ENCODE results near the gene ATP13A1.

ATP13A1 gene

DNA sequence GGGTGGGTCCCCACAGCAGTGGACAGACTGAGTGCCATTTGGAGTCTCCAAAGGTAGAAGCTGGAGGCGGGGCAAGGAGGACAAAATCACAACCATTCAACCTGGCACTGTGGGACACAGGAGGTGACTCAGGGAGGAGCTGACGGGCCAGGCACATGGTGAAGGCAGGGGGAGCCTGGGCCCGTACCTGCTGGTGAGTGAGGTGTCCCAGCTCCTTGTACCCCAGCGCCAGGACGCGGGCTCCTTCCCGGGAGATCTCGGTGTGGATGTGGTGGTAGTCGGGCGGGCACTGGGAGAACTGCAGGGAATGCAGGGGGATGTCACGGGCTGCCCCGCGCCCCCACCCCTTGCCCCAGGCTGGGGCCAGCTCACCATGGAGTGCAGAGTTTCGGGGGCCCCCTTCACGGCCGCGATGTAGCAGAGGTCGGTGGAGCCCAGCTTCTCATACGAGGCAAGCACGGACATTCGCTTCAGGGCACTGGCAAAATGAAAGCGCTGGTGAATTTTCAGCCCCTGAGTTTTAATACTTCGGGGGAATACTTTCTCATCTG, 9.8 kb downstream of the ATP13A1 start:
- no peak overlapping the region for H3K4me3 ChIP-seq (ENCODE audit: low read length)
- no CpG with 5 or more reads among the region's 23 CpGs for WGBS (ENCODE audit: insufficient coverage, insufficient read length)
- peaks cover 75% of the 10 kb centered on the region for H3K36me3 ChIP-seq (ENCODE audit: control insufficient read depth, insufficient read depth, low read length)
- DNase-seq (ENCODE audit: low read depth, low spot score), result no peak
- no peaks in the 10 kb centered on the region for H3K9me3 ChIP-seq (ENCODE audit: control insufficient read depth, insufficient read depth, low read length)
- no peaks in the 10 kb centered on the region for H3K27me3 ChIP-seq (ENCODE audit: control insufficient read depth, insufficient read depth, low read length)
- H3K27ac ChIP-seq (ENCODE audit: low read length), result no peak overlapping the region
- no peaks in the 10 kb centered on the region for H3K4me1 ChIP-seq (ENCODE audit: control insufficient read depth, insufficient read depth, low read length)

DNA sequence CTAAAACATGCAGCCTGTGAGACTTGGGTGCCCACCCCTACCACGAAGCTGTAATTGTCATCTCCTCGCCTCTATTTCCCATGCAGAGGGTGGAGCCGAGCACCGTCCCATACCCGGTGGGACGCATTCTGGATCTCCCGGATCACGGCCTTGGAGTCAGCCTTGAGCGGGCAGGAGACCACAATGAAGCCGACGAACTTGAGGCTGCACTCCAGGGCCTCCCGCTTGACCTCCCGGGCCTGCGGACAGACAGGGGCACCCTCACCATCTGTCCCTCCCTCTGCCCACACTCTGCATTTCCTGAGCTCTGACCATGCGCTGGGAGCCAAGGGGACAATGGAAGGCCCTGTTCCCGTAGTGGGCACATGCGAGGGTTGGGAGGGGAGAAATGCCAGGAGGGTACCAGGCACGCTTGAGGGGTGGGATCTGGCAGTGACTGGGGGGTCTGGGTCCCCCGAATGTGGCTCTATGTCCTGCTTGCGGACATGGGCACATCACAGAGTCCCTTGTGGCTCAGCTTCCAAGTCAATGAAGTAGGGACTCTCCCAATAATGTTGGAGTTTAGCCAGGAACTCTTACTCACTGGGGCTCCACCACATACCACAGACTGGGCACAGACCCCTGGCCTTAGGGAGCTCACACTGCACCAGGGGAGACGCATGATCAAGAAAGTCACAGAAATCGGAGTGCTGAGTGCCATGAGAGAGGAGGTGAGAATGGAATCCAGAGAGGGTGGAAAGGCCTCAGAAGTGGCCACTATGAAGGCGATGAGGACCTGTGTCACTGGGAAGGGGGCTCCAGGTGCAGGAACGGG, 10.8 kb downstream of the ATP13A1 start:
- no CpG with 5 or more reads among the region's 24 CpGs for WGBS (ENCODE audit: insufficient coverage, insufficient read length)

GRCh38 chr19:19651076-19651475, 12.4 kb downstream of the ATP13A1 start:
- Histone ChIP-seq H3K4me1 (ENCODE audit: control insufficient read depth, insufficient read depth, low read length) (no peaks in the 10 kb centered on the region), H3K27me3 (ENCODE audit: control insufficient read depth, insufficient read depth, low read length) (no peaks in the 10 kb centered on the region), H3K4me3 (ENCODE audit: low read length) (no peak overlapping the region), H3K36me3 (ENCODE audit: control insufficient read depth, insufficient read depth, low read length) (peaks cover 73% of the 10 kb centered on the region), H3K9me3 (ENCODE audit: control insufficient read depth, insufficient read depth, low read length) (no peaks in the 10 kb centered on the region), H3K27ac (ENCODE audit: low read length) (no peak overlapping the region)
- WGBS (ENCODE audit: insufficient coverage, insufficient read length), result no CpG with 5 or more reads among the region's 13 CpGs
- no peak for DNase-seq (ENCODE audit: low read depth, low spot score)

More for the DNA sequence above, 10.8 kb downstream of the ATP13A1 start:
- Histone ChIP-seq H3K4me3 (ENCODE audit: low read length) (no peak overlapping the region), H3K27me3 (ENCODE audit: control insufficient read depth, insufficient read depth, low read length) (no peaks in the 10 kb centered on the region), H3K9me3 (ENCODE audit: control insufficient read depth, insufficient read depth, low read length) (no peaks in the 10 kb centered on the region), H3K27ac (ENCODE audit: low read length) (no peak overlapping the region), H3K4me1 (ENCODE audit: control insufficient read depth, insufficient read depth, low read length) (no peaks in the 10 kb centered on the region), H3K36me3 (ENCODE audit: control insufficient read depth, insufficient read depth, low read length) (peaks cover 73% of the 10 kb centered on the region)
- no peak for DNase-seq (ENCODE audit: low read depth, low spot score)

GRCh38 chr19:19650331-19650730, 13.1 kb downstream of the ATP13A1 start:
- Histone ChIP-seq H3K9me3 (ENCODE audit: control insufficient read depth, insufficient read depth, low read length) (no peaks in the 10 kb centered on the region), H3K27me3 (ENCODE audit: control insufficient read depth, insufficient read depth, low read length) (no peaks in the 10 kb centered on the region), H3K4me1 (ENCODE audit: control insufficient read depth, insufficient read depth, low read length) (no peaks in the 10 kb centered on the region), H3K27ac (ENCODE audit: low read length) (no peak overlapping the region), H3K36me3 (ENCODE audit: control insufficient read depth, insufficient read depth, low read length) (peaks cover 72% of the 10 kb centered on the region), H3K4me3 (ENCODE audit: low read length) (no peak overlapping the region)
- WGBS (ENCODE audit: insufficient coverage, insufficient read length), result no CpG with 5 or more reads among the region's 9 CpGs
- DNase-seq (ENCODE audit: low read depth, low spot score), result no peak

DNA sequence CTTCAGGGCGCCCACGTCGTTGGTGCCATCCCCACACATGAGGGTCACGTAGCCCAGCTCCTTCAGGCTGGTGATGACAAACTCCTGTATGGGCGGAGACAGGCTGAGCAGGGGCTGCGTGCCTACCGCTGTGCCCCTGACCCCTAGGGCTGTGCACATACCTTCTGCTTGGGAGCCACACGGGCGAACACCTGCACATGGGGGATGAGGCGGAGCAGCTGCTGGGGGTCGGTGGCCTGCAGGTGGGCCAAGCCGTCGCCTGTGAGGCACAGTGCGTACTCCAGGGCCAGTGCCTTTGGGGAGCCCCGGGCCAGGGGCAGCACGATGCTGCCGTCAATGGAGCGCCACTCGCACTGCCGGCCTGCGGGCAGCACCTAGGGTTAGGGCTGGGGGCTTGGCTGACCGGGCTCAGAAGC, 13.9 kb downstream of the ATP13A1 start:
- Histone ChIP-seq H3K4me3 (ENCODE audit: low read length) (no peak overlapping the region), H3K9me3 (ENCODE audit: control insufficient read depth, insufficient read depth, low read length) (no peaks in the 10 kb centered on the region), H3K27me3 (ENCODE audit: control insufficient read depth, insufficient read depth, low read length) (no peaks in the 10 kb centered on the region), H3K4me1 (ENCODE audit: control insufficient read depth, insufficient read depth, low read length) (no peaks in the 10 kb centered on the region), H3K36me3 (ENCODE audit: control insufficient read depth, insufficient read depth, low read length) (peaks cover 71% of the 10 kb centered on the region), H3K27ac (ENCODE audit: low read length) (no peak overlapping the region)
- no CpG with 5 or more reads among the region's 22 CpGs for WGBS (ENCODE audit: insufficient coverage, insufficient read length)
- no peak for DNase-seq (ENCODE audit: low read depth, low spot score)

DNA sequence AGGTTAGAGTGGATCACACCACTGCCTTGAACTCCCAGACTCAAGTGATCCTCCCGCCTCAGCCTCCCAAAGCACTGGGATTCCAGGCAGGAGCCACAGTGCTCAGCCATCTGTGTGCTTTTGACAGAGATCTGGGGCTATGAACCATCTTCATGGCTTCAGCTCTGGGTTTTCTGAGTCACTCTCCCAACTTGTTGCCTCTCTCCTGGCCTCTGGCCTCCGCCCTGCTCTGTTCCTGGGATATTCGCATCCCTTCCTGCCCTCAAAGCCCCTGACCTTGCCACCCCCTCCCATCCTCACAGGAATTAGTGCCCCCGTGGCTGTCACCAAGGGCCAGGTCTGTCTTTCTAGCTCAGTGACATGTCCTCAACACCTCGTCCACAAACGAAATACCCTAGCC, 14.3 kb downstream of the ATP13A1 start:
- WGBS (ENCODE audit: insufficient coverage, insufficient read length), result no CpG with 5 or more reads among the region's 6 CpGs
- DNase-seq (ENCODE audit: low read depth, low spot score), result no peak
- Histone ChIP-seq H3K9me3 (ENCODE audit: control insufficient read depth, insufficient read depth, low read length) (no peaks in the 10 kb centered on the region), H3K36me3 (ENCODE audit: control insufficient read depth, insufficient read depth, low read length) (peaks cover 66% of the 10 kb centered on the region), H3K4me1 (ENCODE audit: control insufficient read depth, insufficient read depth, low read length) (no peaks in the 10 kb centered on the region), H3K4me3 (ENCODE audit: low read length) (no peak overlapping the region), H3K27ac (ENCODE audit: low read length) (no peak overlapping the region), H3K27me3 (ENCODE audit: control insufficient read depth, insufficient read depth, low read length) (no peaks in the 10 kb centered on the region)

DNA sequence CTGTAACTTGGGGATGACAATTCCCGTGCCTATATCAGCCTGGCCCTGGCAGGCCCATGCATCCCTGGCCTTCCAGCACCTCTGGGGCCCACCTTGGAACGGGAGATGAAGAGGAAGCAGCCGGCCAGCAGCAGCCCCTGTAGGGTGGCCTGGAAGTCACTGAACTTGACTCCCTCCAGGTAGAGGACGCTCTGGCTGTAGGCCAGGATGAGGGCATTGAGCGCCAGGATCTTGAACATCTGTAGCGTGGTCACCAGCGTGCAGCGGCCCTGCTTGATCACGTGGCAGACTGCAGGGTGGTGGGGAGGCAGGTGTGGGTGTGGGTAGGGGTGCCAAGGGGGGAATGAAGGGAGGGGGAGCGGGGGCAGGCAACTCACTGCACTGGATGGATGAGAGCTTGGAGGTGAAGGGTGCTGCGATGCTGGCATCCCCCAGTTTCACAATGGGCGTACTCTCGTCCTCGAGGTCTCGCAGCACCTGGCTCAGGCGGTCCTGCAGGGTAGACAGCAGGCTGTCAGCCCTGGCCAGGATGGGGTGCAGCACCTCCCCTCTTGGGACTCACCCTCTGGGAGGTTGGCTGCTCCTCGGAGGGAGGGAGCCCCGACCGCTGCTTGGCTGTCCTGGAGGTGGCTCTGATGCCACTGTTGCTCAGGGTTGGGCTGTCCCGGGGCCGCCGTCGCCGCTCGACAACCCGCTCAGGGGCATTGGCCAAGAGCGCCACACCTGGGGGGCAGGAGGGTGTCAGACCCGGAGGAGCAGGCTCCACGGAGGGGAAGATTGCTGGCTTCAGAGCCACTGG, 16.2 kb downstream of the ATP13A1 start:
- Histone ChIP-seq H3K36me3 (ENCODE audit: control insufficient read depth, insufficient read depth, low read length) (peaks cover 49% of the 10 kb centered on the region), H3K4me1 (ENCODE audit: control insufficient read depth, insufficient read depth, low read length) (peaks cover 3% of the 10 kb centered on the region), H3K9me3 (ENCODE audit: control insufficient read depth, insufficient read depth, low read length) (no peaks in the 10 kb centered on the region), H3K27me3 (ENCODE audit: control insufficient read depth, insufficient read depth, low read length) (no peaks in the 10 kb centered on the region), H3K4me3 (ENCODE audit: low read length) (no peak overlapping the region), H3K27ac (ENCODE audit: low read length) (no peak overlapping the region)
- no CpG with 5 or more reads among the region's 29 CpGs for WGBS (ENCODE audit: insufficient coverage, insufficient read length)
- DNase-seq (ENCODE audit: low read depth, low spot score), result no peak

DNA sequence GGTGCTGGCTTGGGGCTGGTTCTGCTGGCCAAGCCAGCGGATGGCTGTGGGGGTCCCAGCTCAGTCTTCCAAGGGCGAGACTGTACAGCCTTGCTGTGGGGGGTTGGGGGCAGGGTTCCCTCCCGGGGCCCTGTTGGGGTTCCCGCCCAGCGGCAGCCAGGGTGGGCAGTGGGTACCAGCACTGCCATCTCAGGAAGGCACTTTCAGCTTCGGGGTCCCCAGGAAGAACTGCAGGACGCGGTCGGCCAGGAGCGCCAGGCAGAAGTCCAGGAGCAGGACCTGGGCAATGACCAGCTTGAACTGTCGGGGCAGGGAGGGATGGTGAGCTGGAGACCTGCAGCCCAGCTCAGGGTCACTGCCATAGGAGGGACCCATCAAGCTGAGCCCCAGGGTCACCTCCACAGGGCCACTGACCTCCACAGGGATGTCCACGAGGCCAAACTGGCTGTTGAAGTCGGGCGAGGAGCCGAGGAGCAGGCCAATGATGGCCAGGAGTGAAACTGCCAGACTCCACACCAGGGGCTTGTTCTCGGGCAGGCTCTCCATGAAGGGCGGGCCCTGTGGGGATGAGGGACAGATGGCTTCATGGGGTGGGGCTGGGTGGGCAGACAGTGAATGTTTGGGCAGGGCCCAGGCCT, 18.1 kb downstream of the ATP13A1 start:
- H3K27ac ChIP-seq (ENCODE audit: low read length), result no peak overlapping the region
- no peaks in the 10 kb centered on the region for H3K9me3 ChIP-seq (ENCODE audit: control insufficient read depth, insufficient read depth, low read length)
- H3K27me3 ChIP-seq (ENCODE audit: control insufficient read depth, insufficient read depth, low read length), result no peaks in the 10 kb centered on the region
- peaks cover 33% of the 10 kb centered on the region for H3K36me3 ChIP-seq (ENCODE audit: control insufficient read depth, insufficient read depth, low read length)
- WGBS (ENCODE audit: insufficient coverage, insufficient read length), result no CpG with 5 or more reads among the region's 17 CpGs
- H3K4me1 ChIP-seq (ENCODE audit: control insufficient read depth, insufficient read depth, low read length), result peaks cover 3% of the 10 kb centered on the region
- DNase-seq (ENCODE audit: low read depth, low spot score), result no peak
- no peak overlapping the region for H3K4me3 ChIP-seq (ENCODE audit: low read length)

DNA sequence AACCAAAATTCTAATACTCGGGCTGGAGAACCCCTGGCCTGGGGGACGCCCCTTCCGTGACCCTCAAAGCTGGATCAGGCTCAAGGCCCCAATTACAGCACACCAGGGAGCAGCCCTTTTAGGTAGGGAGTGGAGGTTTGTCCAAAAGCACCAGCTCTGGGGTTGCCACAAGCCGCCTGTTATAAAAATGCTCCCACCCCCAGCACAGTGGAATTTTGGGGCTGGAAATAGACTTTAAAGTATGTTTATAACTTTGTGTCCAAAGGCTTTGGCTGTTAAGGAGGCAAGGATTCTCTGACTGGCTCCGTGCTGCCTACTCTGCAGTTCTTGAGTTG, 19.5 kb downstream of the ATP13A1 start:
- H3K4me1 ChIP-seq (ENCODE audit: control insufficient read depth, insufficient read depth, low read length), result peaks cover 3% of the 10 kb centered on the region
- no peak overlapping the region for H3K4me3 ChIP-seq (ENCODE audit: low read length)
- WGBS (ENCODE audit: insufficient coverage, insufficient read length), result no CpG with 5 or more reads among the region's 5 CpGs
- H3K36me3 ChIP-seq (ENCODE audit: control insufficient read depth, insufficient read depth, low read length), result peaks cover 27% of the 10 kb centered on the region
- no peak for DNase-seq (ENCODE audit: low read depth, low spot score)
- no peaks in the 10 kb centered on the region for H3K9me3 ChIP-seq (ENCODE audit: control insufficient read depth, insufficient read depth, low read length)
- no peaks in the 10 kb centered on the region for H3K27me3 ChIP-seq (ENCODE audit: control insufficient read depth, insufficient read depth, low read length)
- H3K27ac ChIP-seq (ENCODE audit: low read length), result no peak overlapping the region

Data from iPS DF 6.9 (cell line).